Measurements from ENCODE around the gene HOXA13.
A peak's percentile ranks its signal among the peaks of the same experiment; 100 is the strongest.

HOXA13 gene

GRCh38 chr7:27205325-27206280 is 5.7 kb upstream of the HOXA13 start:
- DNase-seq, result no peak

- DNase-seq, result no peak
Observed at GRCh38 chr7:27204851-27205322, 5.0 kb upstream of the HOXA13 start.

GRCh38 chr7:27203964-27204594 is 4.2 kb upstream of the HOXA13 start:
- DNase-seq, result no peak

GRCh38 chr7:27203365-27203953 is 3.6 kb upstream of the HOXA13 start:
- DNase-seq, result no peak

GRCh38 chr7:27202862-27203134 is 2.9 kb upstream of the HOXA13 start:
- DNase-seq, result no peak

GRCh38 chr7:27202018-27202861 is 2.3 kb upstream of the HOXA13 start:
- DNase-seq, result no peak

- no peak for DNase-seq
Observed at GRCh38 chr7:27201580-27202017, 1.7 kb upstream of the HOXA13 start.

- no peak for DNase-seq
Observed at GRCh38 chr7:27200761-27201579, 1.1 kb upstream of the HOXA13 start.

- DNase-seq, result no peak
Observed at GRCh38 chr7:27198871-27199801, 755 bp downstream of the HOXA13 start.

- DNase-seq, result no peak
Observed at GRCh38 chr7:27198138-27198841, 1.6 kb downstream of the HOXA13 start.

- DNase-seq, result no peak
Observed at GRCh38 chr7:27197137-27198042, 2.5 kb downstream of the HOXA13 start.

GRCh38 chr7:27196287-27196767 is 3.6 kb downstream of the HOXA13 start:
- peak; percentile 90 for DNase-seq

- no peak for DNase-seq
Observed at GRCh38 chr7:27194686-27195379, 5.1 kb downstream of the HOXA13 start.

GRCh38 chr7:27194002-27194352 is 5.9 kb downstream of the HOXA13 start:
- DNase-seq, result no peak

GRCh38 chr7:27193335-27194001 is 6.4 kb downstream of the HOXA13 start:
- no peak for DNase-seq

GRCh38 chr7:27192546-27193334 is 7.2 kb downstream of the HOXA13 start:
- DNase-seq, result no peak

All from activated CD4-positive, alpha-beta T cell treated with anti-CD3 and anti-CD28 coated beads for 48 hours (primary cell).